Activated naive CD4-positive, alpha-beta T cell treated with anti-CD3 and anti-CD28 coated beads, Interleukin-2, amount 10 ng/mL, durations not matched to agents 7 days and 5 days (primary cell): ENCODE measurements around the gene TUBB.
"Not testable (repeated sequence)": the region's sequence is repeated elsewhere in the genome, so short reads cannot be mapped to it uniquely, and the experiment has no call there.

Experiments
- CTCF ChIA-PET: fragments of 350-600 bp; sonication (Branson Sonifier 250); formaldehyde crosslinking; loops from one replicate; lab custom pipeline; 2021; ENCODE audit warnings: antibody characterized with exemption; lab: Charles Lee
- DNase-seq: peaks from one replicate; pipeline ENCODE4 v3.0.0-alpha.2; 2020
- H3K27ac Mint-ChIP-seq: one replicate; pipeline ENCODE4 v1.8.0; 2021; ENCODE audit warnings: mild to moderate bottlenecking, moderate library complexity, mixed read lengths
- H3K27me3 Mint-ChIP-seq: one replicate; pipeline ENCODE4 v1.8.0; 2021; ENCODE audit warnings: mild to moderate bottlenecking, mixed read lengths
- H3K36me3 Mint-ChIP-seq: one replicate; pipeline ENCODE4 v1.8.0; 2021; ENCODE audit warnings: mixed read lengths
- H3K4me1 Mint-ChIP-seq: one replicate; pipeline ENCODE4 v1.8.0; 2021; ENCODE audit warnings: mixed read lengths
- H3K4me3 Mint-ChIP-seq: one replicate; pipeline ENCODE4 v1.8.0; 2021; ENCODE audit warnings: mild to moderate bottlenecking, moderate library complexity, mixed read lengths
- H3K9me3 Mint-ChIP-seq: one replicate; pipeline ENCODE4 v1.8.0; 2021; ENCODE audit warnings: mixed read lengths

Gene TUBB

GRCh38 chr6:30717845-30718720, 2.1 kb upstream of the TUBB start:
- not testable (repeated sequence) for DNase-seq
- H3K36me3 Mint-ChIP-seq, result peaks cover 63% of the 10 kb centered on the region

GRCh38 chr6:30719356-30719755, 796 bp upstream of the TUBB start:
- Mint-ChIP-seq H3K27ac (peak overlapping the region; percentile 92), H3K27me3 (no peaks in the 10 kb centered on the region), H3K4me3 (peak overlapping the region; percentile 88), H3K9me3 (no peaks in the 10 kb centered on the region), H3K4me1 (peaks cover 64% of the 10 kb centered on the region), H3K36me3 (peaks cover 64% of the 10 kb centered on the region)
- CTCF ChIA-PET, result interaction anchor here (1.2 to 12.3 kb wide), 4 partner anchors 12 to 101 kb away, joined by 3 to 285 read pairs (median 6); partner anchors contain the start of gene MRPS18B
- DNase-seq, result no peak

More at GRCh38 chr6:30717845-30718720, 2.1 kb upstream of the TUBB start:
- H3K27me3 Mint-ChIP-seq, H3K9me3 Mint-ChIP-seq: not testable (repeated sequence)
- H3K4me1 Mint-ChIP-seq, result peaks cover 60% of the 10 kb centered on the region
- peak overlapping the region; percentile 88 for H3K4me3 Mint-ChIP-seq
- peak overlapping the region; percentile 97 for H3K27ac Mint-ChIP-seq
- CTCF ChIA-PET, result interaction anchor here (0.8 to 12.3 kb wide), 4 partner anchors 13 to 100 kb away, joined by 3 to 285 read pairs (median 4); partner anchors contain the start of gene MRPS18B

GRCh38 chr6:30720738-30721197, 616 bp downstream of the TUBB start:
- peaks cover 66% of the 10 kb centered on the region for H3K4me1 Mint-ChIP-seq

GRCh38 chr6:30721198-30722024, 1.3 kb downstream of the TUBB start:
- H3K9me3 Mint-ChIP-seq, result no peaks in the 10 kb centered on the region
- H3K27ac Mint-ChIP-seq, result peak overlapping the region; percentile 92
- CTCF ChIA-PET, result interaction anchor here (0.5 to 12.3 kb wide), 15 partner anchors 10 to 366 kb away, joined by 3 to 285 read pairs (median 4); partner anchors contain the start of genes DHX16 and VARS2
- H3K4me1 Mint-ChIP-seq, result peaks cover 64% of the 10 kb centered on the region
- H3K4me3 Mint-ChIP-seq, result peak overlapping the region; percentile 88
- H3K36me3 Mint-ChIP-seq, result peaks cover 63% of the 10 kb centered on the region
- no peaks in the 10 kb centered on the region for H3K27me3 Mint-ChIP-seq
- peak; percentile 93 for DNase-seq

More at GRCh38 chr6:30720738-30721197, 616 bp downstream of the TUBB start:
- Mint-ChIP-seq H3K4me3 (peak overlapping the region; percentile 88), H3K27ac (peak overlapping the region; percentile 92), H3K36me3 (peaks cover 65% of the 10 kb centered on the region), H3K27me3 (no peaks in the 10 kb centered on the region), H3K9me3 (no peaks in the 10 kb centered on the region)
- DNase-seq, result peak; percentile 75
- CTCF ChIA-PET, result interaction anchor here (1.0 to 12.3 kb wide), 5 partner anchors 13 to 106 kb away, joined by 3 to 285 read pairs (median 8); no protein-coding TSS in a partner anchor

GRCh38 chr6:30722025-30722279, 1.8 kb downstream of the TUBB start:
- Mint-ChIP-seq H3K27ac (peak overlapping the region; percentile 92), H3K36me3 (peaks cover 63% of the 10 kb centered on the region), H3K4me1 (peaks cover 62% of the 10 kb centered on the region), H3K4me3 (peak overlapping the region; percentile 88)
- CTCF ChIA-PET, result interaction anchor here (0.5 to 12.3 kb wide), 18 partner anchors 10 to 366 kb away, joined by 3 to 285 read pairs (median 4); partner anchors contain the start of genes DHX16 and VARS2
- H3K9me3 Mint-ChIP-seq, DNase-seq, H3K27me3 Mint-ChIP-seq: not testable (repeated sequence)

- Mint-ChIP-seq H3K4me3 (peak overlapping the region; percentile 88), H3K36me3 (peaks cover 65% of the 10 kb centered on the region), H3K27ac (peak overlapping the region; percentile 92), H3K9me3 (no peaks in the 10 kb centered on the region), H3K27me3 (no peaks in the 10 kb centered on the region), H3K4me1 (peaks cover 60% of the 10 kb centered on the region)
- CTCF ChIA-PET, result interaction anchor here (0.5 to 12.3 kb wide), 23 partner anchors 9 to 365 kb away, joined by 3 to 285 read pairs (median 3); partner anchors contain the start of genes DHX16 and VARS2
- DNase-seq, result peak; percentile 88
These were observed 2.3 kb downstream of the TUBB start for GRCh38 chr6:30722280-30723112.

GRCh38 chr6:30723159-30723842, 3.1 kb downstream of the TUBB start:
- not testable (repeated sequence) for H3K27me3 Mint-ChIP-seq, H3K9me3 Mint-ChIP-seq, DNase-seq
- CTCF ChIA-PET, result interaction anchor here (0.7 to 12.3 kb wide), 16 partner anchors 8 to 237 kb away, joined by 3 to 285 read pairs (median 4); partner anchors contain the start of gene DHX16
- Mint-ChIP-seq H3K4me1 (peaks cover 63% of the 10 kb centered on the region), H3K4me3 (peak overlapping the region; percentile 88), H3K27ac (peak overlapping the region; percentile 80), H3K36me3 (peaks cover 70% of the 10 kb centered on the region)

GRCh38 chr6:30723843-30724741, 3.9 kb downstream of the TUBB start:
- not testable (repeated sequence) for H3K9me3 Mint-ChIP-seq, H3K27me3 Mint-ChIP-seq, DNase-seq
- Mint-ChIP-seq H3K36me3 (peaks cover 71% of the 10 kb centered on the region), H3K4me3 (peak overlapping the region; percentile 88), H3K27ac (peak overlapping the region; percentile 80), H3K4me1 (peaks cover 55% of the 10 kb centered on the region)
- CTCF ChIA-PET, result interaction anchor here (1.2 to 12.3 kb wide), 5 partner anchors 12 to 83 kb away, joined by 3 to 285 read pairs (median 8); no protein-coding TSS in a partner anchor

- Mint-ChIP-seq H3K4me3 (peak overlapping the region; percentile 0), H3K4me1 (peaks cover 52% of the 10 kb centered on the region), H3K9me3 (no peaks in the 10 kb centered on the region), H3K27me3 (no peaks in the 10 kb centered on the region), H3K27ac (peak overlapping the region; percentile 73), H3K36me3 (peaks cover 77% of the 10 kb centered on the region)
- CTCF ChIA-PET, result interaction anchor here (0.8 to 12.3 kb wide), 2 partner anchors 45 to 102 kb away, joined by 3 to 285 read pairs; no protein-coding TSS in a partner anchor
- no peak for DNase-seq
These were observed 4.9 kb downstream of the TUBB start for GRCh38 chr6:30724906-30725667.

- no peaks in the 10 kb centered on the region for H3K9me3 Mint-ChIP-seq
- no peaks in the 10 kb centered on the region for H3K27me3 Mint-ChIP-seq
- peak overlapping the region; percentile 45 for H3K27ac Mint-ChIP-seq
- CTCF ChIA-PET, result interaction anchor here (0.8 to 12.3 kb wide), 2 partner anchors 46 to 103 kb away, joined by 3 to 285 read pairs; no protein-coding TSS in a partner anchor
- no peak overlapping the region for H3K4me3 Mint-ChIP-seq
- no peak for DNase-seq
- H3K36me3 Mint-ChIP-seq, result peaks cover 79% of the 10 kb centered on the region
- peaks cover 60% of the 10 kb centered on the region for H3K4me1 Mint-ChIP-seq
These were observed 5.8 kb downstream of the TUBB start for GRCh38 chr6:30725713-30726505.
